HG02759 (cell line): ENCODE measurements around the gene ACAA2.
"Not testable (repeated sequence)": the region's sequence is repeated elsewhere in the genome, so short reads cannot be mapped to it uniquely, and the experiment has no call there.

Experiments
- ATAC-seq: cut with Tn5 transposase; IDR thresholded peaks from one replicate; pipeline ENCODE4 v1.9.1; 2021; ENCODE audit warnings: mild to moderate bottlenecking, moderate library complexity; ENCODE audit not compliant: unreplicated experiment

The ACAA2 gene

GRCh38 chr18:49845629-49846360 is 32.5 kb upstream of the ACAA2 start:
- no peak for ATAC-seq

- ATAC-seq, result no peak
These were observed 31.6 kb upstream of the ACAA2 start for GRCh38 chr18:49844903-49845302.

- ATAC-seq, result no peak
These were observed 30.7 kb upstream of the ACAA2 start for GRCh38 chr18:49843778-49844625.

- ATAC-seq, result no peak
These were observed 29.8 kb upstream of the ACAA2 start for GRCh38 chr18:49843131-49843530.

- ATAC-seq, result no peak
These were observed 29.3 kb upstream of the ACAA2 start for GRCh38 chr18:49842656-49843055.

- no peak for ATAC-seq
These were observed 28.2 kb upstream of the ACAA2 start for GRCh38 chr18:49841236-49842217.

- ATAC-seq, result no peak
These were observed 25.7 kb upstream of the ACAA2 start for GRCh38 chr18:49839012-49839411.

GRCh38 chr18:49838381-49838780 is 25.0 kb upstream of the ACAA2 start:
- ATAC-seq, result no peak

- ATAC-seq, result no peak
These were observed 24.6 kb upstream of the ACAA2 start for GRCh38 chr18:49837889-49838288.

GRCh38 chr18:49837316-49837835 is 24.0 kb upstream of the ACAA2 start:
- ATAC-seq, result not testable (repeated sequence)

- ATAC-seq, result no peak
These were observed 22.1 kb upstream of the ACAA2 start for GRCh38 chr18:49835405-49835804.

- no peak for ATAC-seq
These were observed 20.9 kb upstream of the ACAA2 start for GRCh38 chr18:49834258-49834657.

GRCh38 chr18:49833814-49834213 is 20.5 kb upstream of the ACAA2 start:
- no peak for ATAC-seq

- ATAC-seq, result no peak
These were observed 18.9 kb upstream of the ACAA2 start for GRCh38 chr18:49832221-49832647.

- no peak for ATAC-seq
These were observed 14.7 kb upstream of the ACAA2 start for GRCh38 chr18:49827996-49828395.

GRCh38 chr18:49819823-49820671 is 6.7 kb upstream of the ACAA2 start:
- no peak for ATAC-seq

- ATAC-seq, result no peak
These were observed 5.8 kb upstream of the ACAA2 start for GRCh38 chr18:49819071-49819662.

- ATAC-seq, result no peak
These were observed 4.6 kb upstream of the ACAA2 start for GRCh38 chr18:49817947-49818346.

- ATAC-seq, result no peak
These were observed 2.6 kb upstream of the ACAA2 start for GRCh38 chr18:49815927-49816326.

- ATAC-seq, result peak; percentile 30
These were observed 790 bp upstream of the ACAA2 start for GRCh38 chr18:49814147-49814499.
